ENCODE measurements around the gene SMIM45.

SMIM45 gene

DNA sequence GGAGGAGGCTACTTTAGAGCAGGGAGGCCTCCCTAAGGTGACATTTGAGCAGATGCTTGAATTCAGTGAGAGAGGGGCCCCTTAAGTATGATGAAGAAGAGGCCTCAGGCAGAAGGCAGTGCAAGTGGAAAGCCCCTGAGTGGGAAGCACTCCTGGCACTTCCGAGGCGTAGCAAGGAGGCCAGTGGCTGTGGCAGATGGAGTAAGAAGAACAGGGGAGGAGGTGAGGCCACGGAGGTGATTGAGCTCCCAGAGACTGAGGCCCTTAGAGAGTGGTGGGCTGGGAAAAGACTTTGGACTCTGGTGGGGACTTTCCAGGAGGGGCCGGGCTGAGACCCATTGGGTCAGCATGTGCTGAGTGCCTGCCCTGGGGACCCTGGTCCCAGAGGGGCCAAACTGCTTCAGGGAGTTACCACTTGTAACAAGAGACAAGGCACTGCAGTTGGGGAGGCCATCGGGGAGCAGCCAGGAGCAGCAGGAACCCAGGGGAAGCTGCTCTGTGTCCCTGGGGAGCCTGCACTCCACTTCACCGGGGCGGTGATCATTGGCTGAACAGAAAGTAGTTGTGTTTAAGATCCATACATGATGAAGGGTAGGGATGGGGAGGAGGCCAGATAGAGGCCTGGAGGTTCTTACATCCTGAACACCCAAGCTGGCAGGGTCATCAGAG, 2.5 kb upstream of the SMIM45 start:
- Histone ChIP-seq H3K4me1 (ENCODE audit: insufficient read depth, low read length) (peaks cover 41% of the 10 kb centered on the region), H3K4me3 (ENCODE audit: low read length) (no peak overlapping the region), H3K9me3 (ENCODE audit: low read length) (no peaks in the 10 kb centered on the region), H3K27me3 (ENCODE audit: insufficient read depth, low read length) (no peaks in the 10 kb centered on the region), H2AFZ (ENCODE audit: low read depth, low read length) (no peak overlapping the region), H3K36me3 (ENCODE audit: insufficient read depth, low read length) (peaks cover 6% of the 10 kb centered on the region)

DNA sequence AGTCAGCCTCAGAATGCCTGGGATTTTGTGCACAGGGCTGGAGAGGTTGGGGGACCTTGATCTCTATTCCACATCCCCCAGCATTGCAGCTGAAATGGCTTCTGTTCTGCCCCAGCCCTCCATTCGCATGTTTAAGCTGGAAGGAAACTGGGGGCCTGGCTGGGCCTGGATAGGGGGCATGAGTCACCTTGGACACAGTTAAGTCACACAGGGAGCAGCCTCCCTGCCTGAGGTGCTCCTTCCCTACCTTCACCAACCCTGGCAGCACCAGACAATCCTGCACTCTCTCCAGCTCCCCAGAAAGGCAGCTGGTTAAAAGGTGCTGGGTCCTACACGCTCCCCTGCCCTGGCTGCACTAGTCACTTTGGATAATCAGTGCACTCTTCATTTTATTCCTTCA, 763 bp downstream of the SMIM45 start:
- no peaks in the 10 kb centered on the region for H3K27me3 ChIP-seq (ENCODE audit: insufficient read depth, low read length)
- peaks cover 26% of the 10 kb centered on the region for H3K4me1 ChIP-seq (ENCODE audit: insufficient read depth, low read length)
- no peak overlapping the region for H3K4me3 ChIP-seq (ENCODE audit: low read length)
- H3K9me3 ChIP-seq (ENCODE audit: low read length) = no peaks in the 10 kb centered on the region
- no peak overlapping the region for H2AFZ ChIP-seq (ENCODE audit: low read depth, low read length)
- no peaks in the 10 kb centered on the region for H3K36me3 ChIP-seq (ENCODE audit: insufficient read depth, low read length)

DNA sequence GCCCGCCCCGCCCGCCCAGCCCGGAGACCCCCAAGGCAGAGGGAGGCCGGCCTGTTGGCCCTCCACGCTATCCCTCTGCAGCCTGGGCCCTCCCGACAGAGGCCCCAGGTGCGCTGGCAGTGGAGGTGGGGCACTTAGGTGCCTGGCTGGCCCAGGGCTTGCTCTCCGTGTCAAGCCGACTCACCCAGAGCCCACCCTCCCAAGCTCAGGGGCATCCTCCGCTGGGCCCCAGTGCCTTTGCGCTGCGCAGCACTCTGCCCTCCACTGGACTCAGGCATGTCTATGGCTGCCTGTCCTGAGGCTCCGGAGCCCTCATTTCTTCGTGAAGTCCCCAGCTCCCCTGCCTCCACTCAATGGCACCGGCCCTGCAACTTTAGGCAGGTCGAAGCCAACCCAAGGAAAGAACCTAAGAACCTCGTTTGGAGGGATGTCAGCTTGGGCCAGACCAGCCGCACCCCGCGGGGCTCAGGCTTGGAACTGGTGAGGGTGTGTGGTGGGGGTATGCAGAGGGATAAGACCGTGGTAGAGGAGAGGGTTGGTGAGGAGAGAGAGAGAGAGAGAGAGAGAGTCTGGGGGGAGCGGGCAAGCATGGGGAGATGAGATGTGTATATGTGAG, 6.1 kb downstream of the SMIM45 start:
- no peak overlapping the region for H2AFZ ChIP-seq (ENCODE audit: low read depth, low read length)
- no peaks in the 10 kb centered on the region for H3K36me3 ChIP-seq (ENCODE audit: insufficient read depth, low read length)
- H3K9me3 ChIP-seq (ENCODE audit: low read length) = no peaks in the 10 kb centered on the region
- no peak overlapping the region for H3K4me3 ChIP-seq (ENCODE audit: low read length)
- H3K27me3 ChIP-seq (ENCODE audit: insufficient read depth, low read length) = no peaks in the 10 kb centered on the region
- H3K4me1 ChIP-seq (ENCODE audit: insufficient read depth, low read length) = peaks cover 10% of the 10 kb centered on the region

DNA sequence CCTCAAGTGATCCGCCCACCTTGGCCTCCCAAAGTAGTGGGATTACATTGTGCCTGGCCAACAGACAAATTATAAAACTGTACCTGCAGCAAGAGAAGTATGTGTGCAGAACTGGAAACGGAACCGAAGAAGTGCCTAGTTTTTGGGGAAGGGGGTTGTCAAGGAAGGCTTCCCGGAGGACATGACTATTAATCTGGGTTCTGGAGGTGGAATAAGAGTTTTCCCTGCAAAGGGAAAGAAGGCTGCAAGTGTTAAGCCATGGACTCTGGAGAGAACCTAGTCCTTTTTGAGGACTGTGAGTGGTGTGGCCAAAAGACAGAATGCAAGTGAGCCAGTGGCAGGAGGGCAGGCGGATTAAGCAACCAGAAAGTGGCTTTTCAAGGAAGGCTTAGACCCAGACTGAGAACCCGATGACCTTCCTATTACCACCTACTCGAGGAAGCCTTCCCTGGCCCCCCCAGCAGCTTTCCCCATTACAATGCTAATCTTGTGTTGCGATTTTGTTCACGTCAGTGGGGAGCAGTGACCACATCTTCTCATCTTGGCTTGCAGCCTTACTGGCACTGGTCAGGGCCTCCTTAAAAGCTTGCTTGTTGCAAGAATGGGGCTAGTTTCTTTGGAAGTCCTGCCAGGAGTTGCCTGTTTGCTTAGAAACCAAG, 11.6 kb downstream of the SMIM45 start:
- H3K27me3 ChIP-seq (ENCODE audit: insufficient read depth, low read length) = no peaks in the 10 kb centered on the region
- no peaks in the 10 kb centered on the region for H3K9me3 ChIP-seq (ENCODE audit: low read length)
- H3K36me3 ChIP-seq (ENCODE audit: insufficient read depth, low read length) = no peaks in the 10 kb centered on the region
- H3K4me3 ChIP-seq (ENCODE audit: low read length) = no peak overlapping the region
- H2AFZ ChIP-seq (ENCODE audit: low read depth, low read length) = no peak overlapping the region
- peaks cover 25% of the 10 kb centered on the region for H3K4me1 ChIP-seq (ENCODE audit: insufficient read depth, low read length)

DNA sequence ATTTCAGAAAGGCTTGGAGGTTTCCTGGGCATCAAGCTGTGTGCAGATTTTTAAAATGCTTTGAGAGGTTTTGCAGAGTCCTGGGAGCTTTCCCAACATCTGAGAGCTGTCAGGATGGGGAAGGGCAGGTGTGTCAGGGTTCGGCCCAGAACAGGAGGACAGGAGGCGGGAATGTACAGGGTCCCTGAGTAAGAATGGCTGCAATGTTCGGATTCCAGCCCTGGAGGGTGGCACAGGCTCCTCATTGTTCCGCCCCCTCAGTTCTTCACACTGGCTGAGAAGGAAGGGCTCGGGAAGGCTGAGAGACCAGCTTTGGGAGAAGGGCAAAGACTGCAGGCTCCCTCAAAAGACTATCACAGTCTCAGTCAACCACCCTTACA, 12.2 kb downstream of the SMIM45 start:
- H3K9me3 ChIP-seq (ENCODE audit: low read length) = no peaks in the 10 kb centered on the region
- no peaks in the 10 kb centered on the region for H3K36me3 ChIP-seq (ENCODE audit: insufficient read depth, low read length)
- no peak overlapping the region for H3K4me3 ChIP-seq (ENCODE audit: low read length)
- no peaks in the 10 kb centered on the region for H3K27me3 ChIP-seq (ENCODE audit: insufficient read depth, low read length)
- H2AFZ ChIP-seq (ENCODE audit: low read depth, low read length) = no peak overlapping the region
- H3K4me1 ChIP-seq (ENCODE audit: insufficient read depth, low read length) = peaks cover 25% of the 10 kb centered on the region

DNA sequence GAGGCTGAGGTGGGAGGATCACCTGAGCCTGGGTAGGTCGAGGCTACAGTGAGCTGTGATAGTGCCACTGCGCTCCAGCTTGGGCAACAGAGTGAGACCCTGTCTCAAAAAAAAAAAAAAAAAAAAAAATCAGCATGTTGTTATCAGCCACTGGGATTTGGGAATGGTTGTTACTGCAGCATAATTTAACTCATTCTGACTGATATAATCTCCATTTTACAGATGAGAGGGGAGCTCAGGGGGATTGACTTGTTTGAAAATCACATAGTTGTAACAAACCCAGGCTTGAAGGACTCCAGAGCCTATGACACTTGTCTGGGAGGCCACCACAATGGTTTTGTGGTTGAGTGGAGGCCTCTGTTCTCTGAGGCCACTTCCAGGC, 14.3 kb downstream of the SMIM45 start:
- Histone ChIP-seq H3K36me3 (ENCODE audit: insufficient read depth, low read length) (no peaks in the 10 kb centered on the region), H3K27me3 (ENCODE audit: insufficient read depth, low read length) (no peaks in the 10 kb centered on the region), H3K4me3 (ENCODE audit: low read length) (no peak overlapping the region), H2AFZ (ENCODE audit: low read depth, low read length) (peak overlapping the region; percentile 29), H3K9me3 (ENCODE audit: low read length) (no peaks in the 10 kb centered on the region), H3K4me1 (ENCODE audit: insufficient read depth, low read length) (peaks cover 17% of the 10 kb centered on the region)

DNA sequence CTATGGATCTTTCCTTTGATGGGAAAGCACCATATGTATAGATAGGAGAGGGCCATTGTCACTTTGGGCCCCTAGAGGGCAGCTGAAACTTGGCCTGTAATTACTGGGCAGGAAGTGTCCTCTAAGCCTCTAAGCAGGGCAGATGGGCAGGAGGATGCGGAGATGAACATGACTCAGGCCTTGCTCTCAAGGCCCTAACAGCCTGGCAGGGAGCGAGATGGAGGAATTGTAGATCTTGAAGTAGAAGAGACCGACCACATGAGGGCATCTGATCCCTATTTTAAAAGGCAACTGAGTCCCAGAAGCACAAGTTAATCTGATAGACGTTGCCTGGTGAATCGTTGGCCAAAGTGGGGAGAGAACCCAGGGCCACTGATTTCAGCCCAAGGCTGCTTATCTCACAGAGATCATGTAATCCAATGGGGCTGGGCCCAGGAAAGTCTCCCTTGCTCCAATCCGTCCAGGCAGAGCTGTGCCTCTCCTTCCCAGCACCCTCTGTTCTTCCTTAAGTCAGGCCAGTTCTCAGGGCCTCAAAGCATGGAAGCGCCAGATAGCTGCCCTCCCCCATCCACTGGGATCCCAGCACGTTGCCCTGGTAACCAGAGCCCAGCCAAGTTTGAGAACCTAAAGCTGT, 14.8 kb downstream of the SMIM45 start:
- Histone ChIP-seq H3K27me3 (ENCODE audit: insufficient read depth, low read length) (no peaks in the 10 kb centered on the region), H3K4me1 (ENCODE audit: insufficient read depth, low read length) (peaks cover 17% of the 10 kb centered on the region), H2AFZ (ENCODE audit: low read depth, low read length) (peak overlapping the region; percentile 29), H3K9me3 (ENCODE audit: low read length) (no peaks in the 10 kb centered on the region), H3K4me3 (ENCODE audit: low read length) (no peak overlapping the region), H3K36me3 (ENCODE audit: insufficient read depth, low read length) (no peaks in the 10 kb centered on the region)

DNA sequence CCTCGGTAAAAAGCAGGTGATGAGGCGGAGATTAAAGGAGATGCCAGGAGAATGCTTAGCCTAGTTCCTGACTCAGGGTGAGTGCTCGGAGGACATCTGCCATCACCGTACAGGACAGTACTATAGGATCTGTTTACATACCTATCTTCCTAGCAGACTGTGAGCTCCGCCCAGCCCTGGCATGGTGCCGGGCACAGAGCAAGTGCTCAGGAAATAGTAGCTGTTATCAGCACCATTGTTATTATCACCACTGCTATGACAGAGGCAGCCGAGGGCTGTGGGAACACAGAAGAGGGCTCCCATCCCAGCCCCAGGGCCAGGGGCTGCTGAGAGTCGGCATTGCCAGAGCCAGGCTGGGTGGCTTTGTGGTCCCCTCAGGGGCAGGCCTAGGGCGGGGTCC, 16.7 kb downstream of the SMIM45 start:
- Histone ChIP-seq H3K9me3 (ENCODE audit: low read length) (no peaks in the 10 kb centered on the region), H3K36me3 (ENCODE audit: insufficient read depth, low read length) (no peaks in the 10 kb centered on the region), H3K4me3 (ENCODE audit: low read length) (no peak overlapping the region), H3K4me1 (ENCODE audit: insufficient read depth, low read length) (peaks cover 14% of the 10 kb centered on the region), H2AFZ (ENCODE audit: low read depth, low read length) (no peak overlapping the region), H3K27me3 (ENCODE audit: insufficient read depth, low read length) (no peaks in the 10 kb centered on the region)

GRCh38 chr22:41969110-41969646, 17.2 kb downstream of the SMIM45 start, which contains the start of gene SEPTIN3:
TSS of gene SEPTIN3 (plus strand) at chr22:41969443. CDS start at chr22:41971493, 2,050 bp downstream.
- H2AFZ ChIP-seq (ENCODE audit: low read depth, low read length) = no peak within 1 kb of the TSS
- H3K4me3 ChIP-seq (ENCODE audit: low read length) = no peak within 1 kb of the TSS
- H3K27me3 ChIP-seq (ENCODE audit: insufficient read depth, low read length) = no peaks in the 10 kb centered on the region
- no peaks in the 10 kb centered on the region for H3K36me3 ChIP-seq (ENCODE audit: insufficient read depth, low read length)
- H3K9me3 ChIP-seq (ENCODE audit: low read length) = no peaks in the 10 kb centered on the region
- H3K4me1 ChIP-seq (ENCODE audit: insufficient read depth, low read length) = peaks cover 9% of the 10 kb centered on the region

- Histone ChIP-seq H3K27me3 (ENCODE audit: insufficient read depth, low read length) (no peaks in the 10 kb centered on the region), H2AFZ (ENCODE audit: low read depth, low read length) (no peak overlapping the region), H3K9me3 (ENCODE audit: low read length) (no peaks in the 10 kb centered on the region), H3K36me3 (ENCODE audit: insufficient read depth, low read length) (no peaks in the 10 kb centered on the region), H3K4me3 (ENCODE audit: low read length) (no peak overlapping the region), H3K4me1 (ENCODE audit: insufficient read depth, low read length) (peaks cover 7% of the 10 kb centered on the region)
These were observed 18.7 kb downstream of the SMIM45 start for GRCh38 chr22:41970601-41971000.

GRCh38 chr22:41971431-41971830, 19.5 kb downstream of the SMIM45 start:
- Histone ChIP-seq H3K36me3 (ENCODE audit: insufficient read depth, low read length) (no peaks in the 10 kb centered on the region), H3K4me3 (ENCODE audit: low read length) (no peak overlapping the region), H2AFZ (ENCODE audit: low read depth, low read length) (no peak overlapping the region), H3K9me3 (ENCODE audit: low read length) (no peaks in the 10 kb centered on the region), H3K4me1 (ENCODE audit: insufficient read depth, low read length) (peaks cover 10% of the 10 kb centered on the region), H3K27me3 (ENCODE audit: insufficient read depth, low read length) (no peaks in the 10 kb centered on the region)

- no peaks in the 10 kb centered on the region for H3K36me3 ChIP-seq (ENCODE audit: insufficient read depth, low read length)
- no peak overlapping the region for H2AFZ ChIP-seq (ENCODE audit: low read depth, low read length)
- no peaks in the 10 kb centered on the region for H3K9me3 ChIP-seq (ENCODE audit: low read length)
- no peaks in the 10 kb centered on the region for H3K27me3 ChIP-seq (ENCODE audit: insufficient read depth, low read length)
- peaks cover 15% of the 10 kb centered on the region for H3K4me1 ChIP-seq (ENCODE audit: insufficient read depth, low read length)
- H3K4me3 ChIP-seq (ENCODE audit: low read length) = no peak overlapping the region
These were observed 22.8 kb downstream of the SMIM45 start for GRCh38 chr22:41974691-41975290.

Data from neuron (in vitro differentiated cells).